HepG2 (cell line): Measurements from ENCODE around the gene PSPH. TPM values are rescaled to one million over a fixed set of nuclear protein-coding genes. Genes with fewer than 3 reads are reported as not detected.

Experiments used
- ATAD3A ChIP-seq: sonication (generic); formaldehyde crosslinking; IDR thresholded peaks from 2 replicates; pipeline ENCODE4 v1.4.0; 2020; ENCODE audit warnings: missing genetic modification reagents
- BATF2 ChIP-seq: sonication (generic); formaldehyde crosslinking; IDR thresholded peaks from 2 replicates; pipeline ENCODE4 v1.8.0; 2022; ENCODE audit warnings: mild to moderate bottlenecking, missing genetic modification reagents, moderate library complexity
- BHLHE40 ChIP-seq: IDR thresholded peaks from 2 replicates; pipeline ENCODE4 v1.6.1; 2011; ENCODE audit warnings: low read length, improper control_type of control experiment
- CBX2 ChIP-seq, 2 experiments: fragments of 200-600 bp in 1 of 2; sonication (generic); formaldehyde crosslinking in 1 of 2; IDR thresholded peaks; 2 replicates each; pipeline versions ENCODE4 v1.7.0 to v1.8.1; 2018 to 2022; ENCODE audit warnings: low read depth in 2 of 2, low read length in 1 of 2, mild to moderate bottlenecking in 1 of 2, missing genetic modification reagents in 1 of 2
- CC2D1A ChIP-seq: sonication (generic); formaldehyde crosslinking; IDR thresholded peaks from 2 replicates; pipeline ENCODE4 v1.8.1; 2023; ENCODE audit warnings: mild to moderate bottlenecking, missing genetic modification reagents
- DBP ChIP-seq: sonication (generic); formaldehyde crosslinking; IDR thresholded peaks from 2 replicates; pipeline ENCODE4 v1.4.0; 2020; ENCODE audit warnings: missing genetic modification reagents; ENCODE audit errors: not compliant biosample characterization
- FOXO4 ChIP-seq: sonication (generic); formaldehyde crosslinking; conservative IDR thresholded peaks from 2 replicates; pipeline ENCODE4 v1.8.1; 2023; ENCODE audit warnings: missing genetic modification reagents
- JARID2 ChIP-seq: sonication (generic); formaldehyde crosslinking; IDR thresholded peaks from 2 replicates; pipeline ENCODE4 v1.8.1; 2023; ENCODE audit warnings: missing genetic modification reagents, inconsistent platforms; ENCODE audit not compliant: insufficient replicate concordance
- KLF12 ChIP-seq: sonication (generic); formaldehyde crosslinking; IDR thresholded peaks from 2 replicates; pipeline ENCODE4 v1.4.0; 2020; ENCODE audit warnings: missing genetic modification reagents, borderline replicate concordance
- MED8 ChIP-seq: sonication (generic); formaldehyde crosslinking; IDR thresholded peaks from 2 replicates; pipeline ENCODE4 v1.8.1; 2023; ENCODE audit warnings: mild to moderate bottlenecking, missing genetic modification reagents; ENCODE audit not compliant: insufficient replicate concordance
- PCBP2 ChIP-seq: fragments of 200-400 bp; formaldehyde crosslinking; optimal IDR thresholded peaks from 2 replicates; pipeline ENCODE3; 2018; ENCODE audit warnings: low read length, low read depth; ENCODE audit not compliant: poor library complexity, severe bottlenecking
- POGK ChIP-seq: sonication (generic); formaldehyde crosslinking; conservative IDR thresholded peaks from 2 replicates; pipeline ENCODE4 v1.8.0; 2022; ENCODE audit warnings: mild to moderate bottlenecking, moderate library complexity, missing genetic modification reagents
- SKIL ChIP-seq: sonication (generic); formaldehyde crosslinking; IDR thresholded peaks from 2 replicates; pipeline ENCODE4 v1.8.0; 2022; ENCODE audit warnings: missing genetic modification reagents, mild to moderate bottlenecking, moderate library complexity, borderline replicate concordance
- THYN1 ChIP-seq: sonication (generic); formaldehyde crosslinking; IDR thresholded peaks from 2 replicates; pipeline ENCODE4 v1.8.1; 2023; ENCODE audit warnings: low read depth, mild to moderate bottlenecking, moderate library complexity, missing genetic modification reagents, borderline replicate concordance
- TOPORS ChIP-seq: sonication (generic); formaldehyde crosslinking; IDR thresholded peaks from 2 replicates; pipeline ENCODE4 v1.8.0; 2023; ENCODE audit warnings: mild to moderate bottlenecking, missing genetic modification reagents
- ZBTB37 ChIP-seq: sonication (generic); formaldehyde crosslinking; IDR thresholded peaks from 2 replicates; pipeline ENCODE4 v1.4.0; 2020; ENCODE audit warnings: mild to moderate bottlenecking, missing genetic modification reagents
- ZNF136 ChIP-seq: sonication (generic); formaldehyde crosslinking; IDR thresholded peaks from 2 replicates; pipeline ENCODE4 v1.8.1; 2022; ENCODE audit warnings: low read depth, mild to moderate bottlenecking, moderate library complexity, missing genetic modification reagents
- ZNF343 ChIP-seq: sonication (generic); formaldehyde crosslinking; IDR thresholded peaks from 2 replicates; pipeline ENCODE4 v1.4.0; 2020; ENCODE audit warnings: mild to moderate bottlenecking, missing genetic modification reagents
- ZNF432 ChIP-seq: sonication (generic); formaldehyde crosslinking; IDR thresholded peaks from 2 replicates; pipeline ENCODE4 v1.5.0; 2020; ENCODE audit warnings: missing genetic modification reagents, mild to moderate bottlenecking, borderline replicate concordance
- polyA plus RNA-seq, 8 experiments: library from polyadenylated mRNA; depleted of rRNA in 3 of 8; stranded (reverse) in 7 of 8; unstranded in 1 of 8; fragments of >200 nt; fragmentation: Illumina TruSeq in 4 of 8; extraction: Trizol in 4 of 8; gene quantifications; 2 replicates each; pipeline versions ENCODE4 v1.2.1 to v1.2.3, GENCODE V29; 2011 to 2016; ENCODE audit warnings: low read depth in 4 of 8, missing spikeins in 1 of 8, mixed read lengths in 1 of 8; ENCODE audit not compliant: insufficient read depth in 1 of 8
- total RNA-seq, 5 experiments: library from RNA; depleted of rRNA; stranded (reverse); fragments of >200 nt; fragmentation: Illumina TruSeq; extraction: Trizol; gene quantifications; 2 replicates each; pipeline ENCODE4 v1.2.3, GENCODE V29; 2016; ENCODE audit warnings: low read depth in 1 of 5

The PSPH gene
- total and polyA plus RNA-seq, 2 of the 13 experiments (the other 11 are each of a cell fraction or from before 2014, with no cell fraction given) = 85.5 to 124 TPM

- no peak for TF ChIP-seq CBX2 (IDR thresholded peaks at IDR 0.05; ENCODE audit: low read depth, low read length)
- TF ChIP-seq CBX2 (CRISPR knock-in tag; IDR thresholded peaks at IDR 0.05; ENCODE audit: low read depth) = no peak
- TF ChIP-seq BATF2 = no peak
- TF ChIP-seq FOXO4 = no peak
- TF ChIP-seq SKIL (CRISPR knock-in tag) = peak; percentile 56; the same call in 1 of the 2 replicates
- TF ChIP-seq TOPORS = no peak
- 0 out of 2 replicates have a peak, but pooled peaks have one; percentile 23 for TF ChIP-seq ZNF343 (CRISPR knock-in tag)
- no peak; the same call in 1 of the 2 replicates for TF ChIP-seq KLF12 (CRISPR knock-in tag)
- peak; percentile 29; the same call in 1 of the 2 replicates for TF ChIP-seq ZBTB37 (CRISPR knock-in tag)
- TF ChIP-seq THYN1 (CRISPR knock-in tag) = no peak
- no peak for TF ChIP-seq PCBP2
- TF ChIP-seq BHLHE40 = no peak; the same call in 1 of the 2 replicates
- peak; percentile 37; the same call in 1 of the 2 replicates for TF ChIP-seq POGK
- no peak for TF ChIP-seq ATAD3A (CRISPR knock-in tag)
- TF ChIP-seq JARID2 (CRISPR knock-in tag) = no peak
- no peak for TF ChIP-seq ZNF136 (CRISPR knock-in tag)
- TF ChIP-seq MED8 (CRISPR knock-in tag) = peak; percentile 41
- no peak for TF ChIP-seq DBP (CRISPR knock-in tag)
- TF ChIP-seq ZNF432 (CRISPR knock-in tag) = no peak
- no peak for TF ChIP-seq CC2D1A (CRISPR knock-in tag)
These were observed 17.4 kb downstream of the PSPH start (continued) for GRCh38 chr7:56033671-56034432.
